Ascending aorta (tissue), 2 donors: Measurements from ENCODE around the gene ERVH48-1. TPM values are rescaled to one million over a fixed set of nuclear protein-coding genes. Genes with fewer than 3 reads are reported as not detected.
"Not testable (repeated sequence)": the region's sequence is repeated elsewhere in the genome, so short reads cannot be mapped to it uniquely, and the experiment has no call there.

Experiments used
- DNase-seq, 2 donors: peaks; one replicate each; pipeline ENCODE4 v3.0.0-alpha.2; 2019; ENCODE audit warnings: low spot score in 2 of 2
- H3K27ac ChIP-seq, 2 donors: fragments of 200-600 bp; sonication (generic); one replicate each; pipeline ENCODE4 v1.5.1; 2016 to 2017; ENCODE audit warnings: mild to moderate bottlenecking in 1 of 2
- H3K27me3 ChIP-seq: fragments of 200-600 bp; sonication (generic); one replicate; pipeline ENCODE4 v1.5.1; 2017
- H3K36me3 ChIP-seq, 2 donors: fragments of 200-600 bp; sonication (generic); one replicate each; pipeline ENCODE4 v1.5.1; 2016
- H3K4me1 ChIP-seq, 2 donors: fragments of 200-600 bp; sonication (generic); one replicate each; pipeline ENCODE4 v1.5.1; 2016 to 2017; ENCODE audit warnings: mild to moderate bottlenecking in 1 of 2
- H3K4me3 ChIP-seq, 2 donors: fragments of 200-600 bp; sonication (generic); one replicate each; pipeline ENCODE4 v1.5.1; 2016 to 2017; ENCODE audit warnings: mild to moderate bottlenecking in 1 of 2
- H3K9me3 ChIP-seq, 2 donors: fragments of 200-600 bp; sonication (generic); one replicate each; pipeline ENCODE4 v1.5.1; 2016
- CTCF ChIP-seq, 3 experiments: fragments of 200-600 bp in 2 of 3; fragments of 450-650 bp in 1 of 3; sonication (generic) in 2 of 3; IDR thresholded peaks; one replicate each; pipeline ENCODE4 v1.5.1; 2016 to 2019; ENCODE audit warnings: antibody characterized with exemption in 3 of 3, mild to moderate bottlenecking in 1 of 3, moderate library complexity in 1 of 3
- intact Hi-C: fragments of 100-400 bp; cut with DNase I; formaldehyde crosslinking; loops from one replicate; pipeline ENCODE4 v1.15.1; 2023
- total RNA-seq: library from RNA; depleted of rRNA; stranded (reverse); fragments of >200 nt; gene quantifications from one replicate; pipeline ENCODE4 v1.1.0, GENCODE V29; 2016

The ERVH48-1 gene
- total RNA-seq, 1 donor from 2014 or later = not detected

- H3K27me3 ChIP-seq = no peaks in the 10 kb centered on the region
- intact Hi-C loops = loop anchor here (5.0 kb wide), 1 partner anchor 49 kb away; the partner anchor contains the start of gene PKNOX1
- no peaks in the 10 kb centered on the region for H3K9me3 ChIP-seq
- no peaks in the 10 kb centered on the region for H3K4me1 ChIP-seq
- H3K4me3 ChIP-seq = no peak overlapping the region
- no peaks in the 10 kb centered on the region for H3K36me3 ChIP-seq
- TF ChIP-seq CTCF (IDR thresholded peaks at IDR 0.05) = no peak
- DNase-seq = no peak
- no peak overlapping the region for H3K27ac ChIP-seq
Measured at GRCh38 chr21:42922918-42923317, 2.5 kb downstream of the ERVH48-1 start.

GRCh38 chr21:42921927-42922326 lies 3.5 kb downstream of the ERVH48-1 start:
- DNase-seq = no peak
- Histone ChIP-seq H3K27me3 (no peaks in the 10 kb centered on the region), H3K4me3 (no peak overlapping the region), H3K9me3 (no peaks in the 10 kb centered on the region), H3K27ac (no peak overlapping the region), H3K36me3 (no peaks in the 10 kb centered on the region), H3K4me1 (no peaks in the 10 kb centered on the region)
- intact Hi-C loops = loop anchor here (5.0 kb wide), 1 partner anchor 50 kb away; the partner anchor contains the start of gene PKNOX1
- TF ChIP-seq CTCF (IDR thresholded peaks at IDR 0.05) = no peak

- H3K27me3 ChIP-seq = no peaks in the 10 kb centered on the region
- intact Hi-C loops = no loop called here
- no peak overlapping the region for H3K4me3 ChIP-seq
- H3K4me1 ChIP-seq = no peaks in the 10 kb centered on the region
- H3K9me3 ChIP-seq = no peaks in the 10 kb centered on the region
- no peak for DNase-seq
- H3K36me3 ChIP-seq = no peaks in the 10 kb centered on the region
- no peak overlapping the region for H3K27ac ChIP-seq
- TF ChIP-seq CTCF (IDR thresholded peaks at IDR 0.05) = no peak
Measured at GRCh38 chr21:42918291-42918690, 7.1 kb downstream of the ERVH48-1 start.

DNA sequence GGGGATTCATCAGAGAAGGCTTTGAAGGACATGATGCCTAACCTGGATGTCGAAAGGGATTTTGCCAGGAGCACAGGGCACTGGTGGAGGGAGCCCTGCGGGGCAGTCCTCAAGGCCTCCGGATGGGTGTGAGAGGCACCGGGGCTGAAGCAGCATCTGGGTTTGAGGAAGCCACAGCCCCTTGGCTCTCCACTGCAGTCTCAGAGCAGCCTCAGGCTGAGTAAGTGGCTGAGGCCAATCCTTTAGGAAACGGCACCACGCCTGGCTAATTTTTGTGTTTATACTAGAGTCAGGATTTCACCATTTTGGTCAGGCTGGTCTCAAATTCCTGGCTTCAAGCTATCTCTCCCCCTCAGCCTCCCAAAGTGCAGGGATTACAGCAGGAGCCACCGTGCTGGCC lies 12.0 kb downstream of the ERVH48-1 start:
- Histone ChIP-seq H3K4me1 (no peaks in the 10 kb centered on the region), H3K27ac (no peak overlapping the region), H3K27me3 (no peaks in the 10 kb centered on the region), H3K36me3 (peaks cover 30 to 39% of the 10 kb centered on the region in 2 donors), H3K4me3 (no peak overlapping the region), H3K9me3 (no peaks in the 10 kb centered on the region)
- DNase-seq = no peak
- intact Hi-C loops = no loop called here
- TF ChIP-seq CTCF (IDR thresholded peaks at IDR 0.05) = no peak

GRCh38 chr21:42911920-42912319 lies 13.5 kb downstream of the ERVH48-1 start:
- H3K4me1 ChIP-seq, intact Hi-C loops, DNase-seq, H3K27me3 ChIP-seq, H3K9me3 ChIP-seq, H3K27ac ChIP-seq, H3K4me3 ChIP-seq: not testable (repeated sequence)
- H3K36me3 ChIP-seq = peaks cover 40 to 53% of the 10 kb centered on the region in 2 donors

- H3K4me1 ChIP-seq, H3K9me3 ChIP-seq, H3K27me3 ChIP-seq, intact Hi-C loops, DNase-seq, H3K4me3 ChIP-seq, H3K27ac ChIP-seq: not testable (repeated sequence)
- H3K36me3 ChIP-seq = peaks cover 72 to 83% of the 10 kb centered on the region in 2 donors
Measured at GRCh38 chr21:42908484-42908883, 16.9 kb downstream of the ERVH48-1 start.

GRCh38 chr21:42906233-42906632 lies 19.2 kb downstream of the ERVH48-1 start:
- TF ChIP-seq CTCF (IDR thresholded peaks at IDR 0.05) = no peak
- intact Hi-C loops = no loop called here
- no peaks in the 10 kb centered on the region for H3K4me1 ChIP-seq
- no peaks in the 10 kb centered on the region for H3K9me3 ChIP-seq
- H3K27ac ChIP-seq = no peak overlapping the region
- H3K36me3 ChIP-seq = peaks cover 77 to 82% of the 10 kb centered on the region in 2 donors
- no peaks in the 10 kb centered on the region for H3K27me3 ChIP-seq
- H3K4me3 ChIP-seq = no peak overlapping the region
- DNase-seq = no peak
